Uterus (tissue), 4 donors: ENCODE data around the gene DAZL. TPM values are rescaled to one million over a fixed set of nuclear protein-coding genes. Genes with fewer than 3 reads are reported as not detected.

ENCODE experiments used
- DNase-seq, 2 donors: peaks; one replicate each; pipeline ENCODE4 v3.0.0-alpha.2; 2019 to 2020
- H3K27ac ChIP-seq, 2 donors: fragments of 200-600 bp; sonication (generic); 1 replicate in 1 of 2; 2 replicates in 1 of 2; pipeline ENCODE4 v1.5.1; 2016 to 2018
- H3K27me3 ChIP-seq, 2 donors: fragments of 200-600 bp; sonication (generic); one replicate each; pipeline ENCODE4 v1.5.1; 2018 to 2019; ENCODE audit warnings: control low read depth in 1 of 2
- H3K36me3 ChIP-seq, 2 donors: fragments of 200-600 bp; sonication (generic); one replicate each; pipeline ENCODE4 v1.5.1; 2019; ENCODE audit warnings: control low read depth in 1 of 2
- H3K4me1 ChIP-seq, 2 donors: fragments of 200-600 bp; sonication (generic); one replicate each; pipeline ENCODE4 v1.5.1; 2018 to 2019; ENCODE audit warnings: control low read depth in 1 of 2
- H3K4me3 ChIP-seq, 2 donors: fragments of 200-600 bp; sonication (generic); 1 replicate in 1 of 2; 2 replicates in 1 of 2; pipeline ENCODE4 v1.5.1; 2018 to 2019; ENCODE audit warnings: mild to moderate bottlenecking in 1 of 2
- H3K9me3 ChIP-seq, 2 donors: fragments of 200-600 bp; sonication (generic); one replicate each; pipeline ENCODE4 v1.5.1; 2019; ENCODE audit warnings: control low read depth in 1 of 2
- POLR2A ChIP-seq, 2 donors: fragments of 450-650 bp; IDR thresholded peaks; one replicate each; pipeline ENCODE4 v1.6.1; 2016; ENCODE audit warnings: antibody characterized with exemption in 2 of 2, mild to moderate bottlenecking in 1 of 2, moderate library complexity in 1 of 2
- intact Hi-C: fragments of 100-400 bp; cut with DNase I; formaldehyde crosslinking; loops from one replicate; pipeline ENCODE4 v1.15.1; 2023; ENCODE audit warnings: low total_unique reads
- total RNA-seq, 4 donors: library from RNA; depleted of rRNA in 3 of 4; stranded (reverse); fragments of >200 nt in 3 of 4; gene quantifications; one replicate each; pipeline versions ENCODE4 v1.1.0 to v1.2.4, GENCODE V29; 2014 to 2023
- TF ChIP-seq, protein P1 (sequence below), 4 experiments: fragments of 200-600 bp in 2 of 4; fragments of 450-650 bp in 2 of 4; sonication (generic) in 2 of 4; IDR thresholded peaks; one replicate each; pipeline ENCODE4 v1.5.1; 2016 to 2019; ENCODE audit warnings: antibody characterized with exemption in 4 of 4, mild to moderate bottlenecking in 2 of 4, moderate library complexity in 1 of 4
- donor health status: DM: yes; HTN: yes; CAD: no.

The DAZL gene
- total RNA-seq, 4 donors from 2014 or later = 0.21 TPM; not detected in 3

DNA sequence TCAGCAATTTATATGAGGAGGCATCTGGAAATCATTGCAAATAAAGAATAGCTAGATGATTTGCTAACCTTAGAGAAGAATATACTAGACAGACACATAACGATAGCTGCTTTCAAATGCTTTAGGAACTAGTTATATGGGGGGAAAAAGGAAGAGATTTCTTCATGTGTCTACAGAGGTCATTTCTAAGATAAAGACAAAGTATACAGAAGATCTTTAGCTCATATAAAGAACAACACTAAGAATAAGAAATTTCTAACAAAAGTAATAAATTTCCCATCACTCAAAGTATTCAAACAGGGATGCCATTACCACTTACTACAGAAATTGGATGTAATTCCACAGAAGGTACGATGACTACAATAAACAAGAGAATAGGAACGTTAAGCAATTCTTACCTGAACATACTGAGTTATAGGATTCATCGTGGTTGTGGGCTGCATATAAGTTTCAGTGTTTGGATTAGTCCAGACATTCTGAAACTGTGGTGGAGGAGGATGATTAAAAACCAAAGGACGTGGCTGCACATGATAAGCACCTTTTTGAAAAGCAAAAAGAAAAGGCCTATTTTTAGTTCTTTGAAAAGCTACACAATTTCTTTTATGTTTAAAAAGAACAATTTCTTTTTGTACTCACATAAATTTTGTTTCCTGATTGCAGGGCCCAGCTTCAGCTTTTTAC is 8.7 kb downstream of the DAZL start:
- intact Hi-C loops = no loop called here
- no peaks in the 10 kb centered on the region for H3K27me3 ChIP-seq
- H3K4me3 ChIP-seq = no peak overlapping the region
- no peaks in the 10 kb centered on the region for H3K9me3 ChIP-seq
- no peaks in the 10 kb centered on the region for H3K36me3 ChIP-seq
- no peak overlapping the region for H3K27ac ChIP-seq
- no peak for TF ChIP-seq POLR2A (IDR thresholded peaks at IDR 0.05)
- TF ChIP-seq, protein P1, sequence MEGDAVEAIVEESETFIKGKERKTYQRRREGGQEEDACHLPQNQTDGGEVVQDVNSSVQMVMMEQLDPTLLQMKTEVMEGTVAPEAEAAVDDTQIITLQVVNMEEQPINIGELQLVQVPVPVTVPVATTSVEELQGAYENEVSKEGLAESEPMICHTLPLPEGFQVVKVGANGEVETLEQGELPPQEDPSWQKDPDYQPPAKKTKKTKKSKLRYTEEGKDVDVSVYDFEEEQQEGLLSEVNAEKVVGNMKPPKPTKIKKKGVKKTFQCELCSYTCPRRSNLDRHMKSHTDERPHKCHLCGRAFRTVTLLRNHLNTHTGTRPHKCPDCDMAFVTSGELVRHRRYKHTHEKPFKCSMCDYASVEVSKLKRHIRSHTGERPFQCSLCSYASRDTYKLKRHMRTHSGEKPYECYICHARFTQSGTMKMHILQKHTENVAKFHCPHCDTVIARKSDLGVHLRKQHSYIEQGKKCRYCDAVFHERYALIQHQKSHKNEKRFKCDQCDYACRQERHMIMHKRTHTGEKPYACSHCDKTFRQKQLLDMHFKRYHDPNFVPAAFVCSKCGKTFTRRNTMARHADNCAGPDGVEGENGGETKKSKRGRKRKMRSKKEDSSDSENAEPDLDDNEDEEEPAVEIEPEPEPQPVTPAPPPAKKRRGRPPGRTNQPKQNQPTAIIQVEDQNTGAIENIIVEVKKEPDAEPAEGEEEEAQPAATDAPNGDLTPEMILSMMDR (IDR thresholded peaks at IDR 0.05) = no peak
- H3K4me1 ChIP-seq = no peaks in the 10 kb centered on the region
- DNase-seq = no peak

DNA sequence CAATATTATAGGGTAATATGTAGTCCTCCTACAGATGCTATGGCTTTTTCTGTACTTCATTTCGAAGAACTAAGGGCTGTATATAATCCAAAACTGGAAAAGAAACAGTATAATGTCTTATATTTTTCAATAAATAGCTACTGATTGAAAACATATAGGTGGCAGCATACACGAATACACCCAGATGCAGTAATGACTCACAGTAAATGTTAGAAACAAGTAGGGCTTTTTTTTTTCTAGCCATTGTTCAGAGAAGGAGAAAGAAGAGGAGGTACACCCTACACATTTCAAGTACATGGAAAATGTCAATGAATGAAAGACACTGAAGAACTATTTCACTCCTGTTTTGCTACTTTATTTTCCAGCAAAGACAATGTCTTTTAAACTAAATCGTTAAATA is 9.4 kb downstream of the DAZL start:
- TF ChIP-seq, protein P1 (IDR thresholded peaks at IDR 0.05) = no peak
- no peak for TF ChIP-seq POLR2A (IDR thresholded peaks at IDR 0.05)
- intact Hi-C loops = no loop called here
- H3K36me3 ChIP-seq = no peaks in the 10 kb centered on the region

DNA sequence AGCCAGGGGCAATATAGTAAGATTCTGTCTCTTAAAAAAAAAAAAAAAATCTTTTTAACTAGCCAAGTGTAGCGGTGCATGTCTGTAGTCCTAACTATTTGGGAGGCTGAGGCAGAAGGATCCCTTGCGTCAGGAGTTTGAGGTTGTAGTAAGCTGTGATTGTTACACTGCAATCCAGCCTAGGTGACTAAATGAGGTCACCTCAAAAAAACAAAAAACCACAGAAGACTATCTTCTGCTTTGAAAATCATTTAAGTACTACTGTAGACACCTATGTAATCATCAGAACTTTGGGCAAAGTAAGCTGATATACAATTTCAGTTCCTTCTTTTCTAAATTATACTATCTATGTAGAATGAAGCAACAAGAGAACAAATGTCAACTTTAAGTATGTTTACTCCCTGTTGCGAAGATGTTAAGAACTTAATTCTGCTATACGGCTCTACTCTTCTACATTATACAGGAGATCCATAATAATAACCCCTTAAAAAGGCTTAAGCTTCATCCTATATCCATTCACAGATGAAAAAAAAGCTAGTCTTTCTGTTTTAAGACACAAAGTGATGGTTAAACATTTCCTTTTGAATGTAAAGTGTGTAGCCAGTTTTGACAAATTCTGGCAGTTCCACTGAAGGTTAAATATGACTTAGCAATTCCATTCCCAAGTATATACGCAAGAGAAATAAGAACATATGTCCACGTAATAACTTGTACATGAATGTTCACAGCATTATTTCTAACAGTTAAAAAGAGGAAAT is 15.2 kb downstream of the DAZL start:
- no peak for DNase-seq
- H3K36me3 ChIP-seq = no peaks in the 10 kb centered on the region
- no peak overlapping the region for H3K27ac ChIP-seq
- no peaks in the 10 kb centered on the region for H3K27me3 ChIP-seq
- intact Hi-C loops = no loop called here
- TF ChIP-seq, protein P1 (IDR thresholded peaks at IDR 0.05) = no peak
- no peak for TF ChIP-seq POLR2A (IDR thresholded peaks at IDR 0.05)
- H3K4me3 ChIP-seq = no peak overlapping the region
- H3K9me3 ChIP-seq = no peaks in the 10 kb centered on the region
- H3K4me1 ChIP-seq = no peaks in the 10 kb centered on the region

More for the DNA sequence above, 9.4 kb downstream of the DAZL start:
- H3K4me1 ChIP-seq = no peaks in the 10 kb centered on the region
- H3K27ac ChIP-seq = no peak overlapping the region
- H3K9me3 ChIP-seq = no peaks in the 10 kb centered on the region
- H3K27me3 ChIP-seq = no peaks in the 10 kb centered on the region
- no peak overlapping the region for H3K4me3 ChIP-seq
- DNase-seq = no peak

DNA sequence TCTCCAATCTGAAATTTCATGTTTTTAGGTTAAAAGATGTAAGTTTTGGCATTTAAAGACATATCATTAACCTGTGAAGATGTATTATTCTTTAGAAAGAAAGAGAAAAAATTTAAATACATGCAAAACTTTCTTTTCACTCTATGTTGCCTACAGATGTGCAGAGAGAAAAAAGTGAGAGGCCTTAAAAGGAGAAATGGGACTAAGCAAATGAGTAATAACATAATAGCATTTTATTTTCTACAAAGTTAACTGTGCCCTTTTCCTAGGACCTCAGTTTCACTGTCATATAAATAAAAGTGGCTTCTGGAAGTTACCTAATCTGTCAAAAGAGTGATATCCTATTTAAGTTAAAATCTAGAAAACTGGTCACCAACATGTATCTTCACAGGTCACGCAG is 16.1 kb downstream of the DAZL start:
- H3K4me3 ChIP-seq = no peak overlapping the region
- H3K4me1 ChIP-seq = no peaks in the 10 kb centered on the region
- H3K27me3 ChIP-seq = no peaks in the 10 kb centered on the region
- H3K27ac ChIP-seq = no peak overlapping the region
- no peak for TF ChIP-seq POLR2A (IDR thresholded peaks at IDR 0.05)
- TF ChIP-seq, protein P1 (IDR thresholded peaks at IDR 0.05) = no peak
- no peaks in the 10 kb centered on the region for H3K9me3 ChIP-seq
- DNase-seq = no peak
- H3K36me3 ChIP-seq = no peaks in the 10 kb centered on the region
- intact Hi-C loops = no loop called here

DNA sequence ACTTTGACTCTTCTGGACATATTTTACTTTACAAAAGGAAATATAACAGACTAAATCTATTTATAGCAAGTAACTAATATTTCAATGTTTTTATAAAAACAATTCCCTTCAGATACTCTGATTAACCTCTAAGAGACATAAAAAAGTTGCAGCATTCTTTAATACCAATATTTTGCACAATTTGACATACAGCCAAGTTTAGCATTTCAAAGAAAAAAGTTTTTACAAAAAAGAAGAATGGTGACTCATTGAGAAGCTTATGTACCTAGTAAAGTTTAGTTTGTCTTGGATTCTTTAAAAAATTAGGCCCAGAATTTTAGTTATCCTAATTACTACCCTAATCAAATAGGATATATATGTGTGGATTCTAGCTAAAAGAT is 17.6 kb downstream of the DAZL start:
- H3K27ac ChIP-seq = no peak overlapping the region
- H3K4me1 ChIP-seq = no peaks in the 10 kb centered on the region
- H3K9me3 ChIP-seq = no peaks in the 10 kb centered on the region
- no peak for DNase-seq
- no peaks in the 10 kb centered on the region for H3K27me3 ChIP-seq
- H3K4me3 ChIP-seq = no peak overlapping the region
- H3K36me3 ChIP-seq = no peaks in the 10 kb centered on the region
- intact Hi-C loops = no loop called here
- TF ChIP-seq, protein P1 (IDR thresholded peaks at IDR 0.05) = no peak
- TF ChIP-seq POLR2A (IDR thresholded peaks at IDR 0.05) = no peak
